BE2C (cell line): Measurements from ENCODE around the gene SSB.

ENCODE experiments used
- DNase-seq: peaks from one replicate; pipeline ENCODE4 v3.0.0-alpha.2; 2020
- H3K27me3 ChIP-seq: fragments of 250-450 bp; sonication (Bioruptor Pico); 2 replicates; pipeline ENCODE4 v1.5.1; 2020; ENCODE audit warnings: mild to moderate bottlenecking
- H3K36me3 ChIP-seq: fragments of 250-450 bp; sonication (Bioruptor Pico); 2 replicates; pipeline ENCODE4 v1.5.1; 2020; ENCODE audit warnings: mild to moderate bottlenecking
- H3K4me1 ChIP-seq: fragments of 250-450 bp; sonication (Bioruptor Pico); 2 replicates; pipeline ENCODE4 v1.5.1; 2020
- H3K4me3 ChIP-seq: 2 replicates; pipeline ENCODE4 v1.5.1; 2011; ENCODE audit warnings: low read depth, low read length
- H3K9me3 ChIP-seq: fragments of 250-450 bp; sonication (Bioruptor Pico); 2 replicates; pipeline ENCODE4 v1.5.1; 2020
- TF ChIP-seq, protein P1 (sequence below): IDR thresholded peaks from 2 replicates; pipeline ENCODE4 v1.5.1; 2012; ENCODE audit warnings: mild to moderate bottlenecking, low read depth, low read length

Gene SSB

GRCh38 chr2:169768262-169768995 lies 30.2 kb upstream of the SSB start:
- H3K4me3 ChIP-seq = no peak overlapping the region
- H3K9me3 ChIP-seq = no peaks in the 10 kb centered on the region
- TF ChIP-seq, protein P1, sequence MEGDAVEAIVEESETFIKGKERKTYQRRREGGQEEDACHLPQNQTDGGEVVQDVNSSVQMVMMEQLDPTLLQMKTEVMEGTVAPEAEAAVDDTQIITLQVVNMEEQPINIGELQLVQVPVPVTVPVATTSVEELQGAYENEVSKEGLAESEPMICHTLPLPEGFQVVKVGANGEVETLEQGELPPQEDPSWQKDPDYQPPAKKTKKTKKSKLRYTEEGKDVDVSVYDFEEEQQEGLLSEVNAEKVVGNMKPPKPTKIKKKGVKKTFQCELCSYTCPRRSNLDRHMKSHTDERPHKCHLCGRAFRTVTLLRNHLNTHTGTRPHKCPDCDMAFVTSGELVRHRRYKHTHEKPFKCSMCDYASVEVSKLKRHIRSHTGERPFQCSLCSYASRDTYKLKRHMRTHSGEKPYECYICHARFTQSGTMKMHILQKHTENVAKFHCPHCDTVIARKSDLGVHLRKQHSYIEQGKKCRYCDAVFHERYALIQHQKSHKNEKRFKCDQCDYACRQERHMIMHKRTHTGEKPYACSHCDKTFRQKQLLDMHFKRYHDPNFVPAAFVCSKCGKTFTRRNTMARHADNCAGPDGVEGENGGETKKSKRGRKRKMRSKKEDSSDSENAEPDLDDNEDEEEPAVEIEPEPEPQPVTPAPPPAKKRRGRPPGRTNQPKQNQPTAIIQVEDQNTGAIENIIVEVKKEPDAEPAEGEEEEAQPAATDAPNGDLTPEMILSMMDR = no peak
- H3K4me1 ChIP-seq = no peaks in the 10 kb centered on the region
- H3K36me3 ChIP-seq = no peaks in the 10 kb centered on the region
- no peaks in the 10 kb centered on the region for H3K27me3 ChIP-seq
- no peak for DNase-seq

GRCh38 chr2:169771021-169771420 lies 27.6 kb upstream of the SSB start:
- Histone ChIP-seq H3K4me1 (no peaks in the 10 kb centered on the region), H3K36me3 (no peaks in the 10 kb centered on the region), H3K9me3 (no peaks in the 10 kb centered on the region), H3K27me3 (no peaks in the 10 kb centered on the region), H3K4me3 (no peak overlapping the region)
- TF ChIP-seq, protein P1 = no peak
- DNase-seq = no peak

GRCh38 chr2:169771612-169772011 lies 27.1 kb upstream of the SSB start:
- no peak overlapping the region for H3K4me3 ChIP-seq
- H3K9me3 ChIP-seq = no peaks in the 10 kb centered on the region
- no peak for DNase-seq
- no peaks in the 10 kb centered on the region for H3K4me1 ChIP-seq
- H3K36me3 ChIP-seq = no peaks in the 10 kb centered on the region
- H3K27me3 ChIP-seq = no peaks in the 10 kb centered on the region
- TF ChIP-seq, protein P1 = no peak

GRCh38 chr2:169772651-169773050 lies 26.0 kb upstream of the SSB start:
- H3K27me3 ChIP-seq = no peaks in the 10 kb centered on the region
- H3K9me3 ChIP-seq = no peaks in the 10 kb centered on the region
- DNase-seq = no peak
- TF ChIP-seq, protein P1 = no peak
- H3K4me3 ChIP-seq = no peak overlapping the region
- H3K4me1 ChIP-seq = no peaks in the 10 kb centered on the region
- no peaks in the 10 kb centered on the region for H3K36me3 ChIP-seq

DNA sequence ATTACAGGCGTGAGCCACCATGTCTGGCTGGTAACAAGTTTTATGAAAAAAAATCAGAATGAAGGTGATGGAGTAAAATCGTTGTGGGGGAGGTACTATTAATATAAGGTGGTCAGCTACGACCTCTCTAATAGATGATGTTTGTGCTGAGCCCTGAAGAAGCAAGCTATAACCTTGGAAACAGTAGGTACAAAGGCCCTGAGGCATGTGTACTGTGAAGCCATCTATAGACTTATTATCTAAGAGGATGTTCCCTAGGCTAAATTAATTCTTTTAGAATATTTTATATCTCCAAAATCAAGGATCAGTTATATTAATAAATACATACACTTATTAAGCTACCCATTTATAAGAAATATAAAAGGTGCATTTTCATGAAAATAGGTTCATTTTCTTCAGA lies 23.3 kb upstream of the SSB start:
- Histone ChIP-seq H3K36me3 (no peaks in the 10 kb centered on the region), H3K4me3 (no peak overlapping the region), H3K4me1 (no peaks in the 10 kb centered on the region), H3K27me3 (no peaks in the 10 kb centered on the region), H3K9me3 (no peaks in the 10 kb centered on the region)
- no peak for DNase-seq
- TF ChIP-seq, protein P1 = no peak

- no peak for DNase-seq
- TF ChIP-seq, protein P1 = no peak
- H3K36me3 ChIP-seq = no peaks in the 10 kb centered on the region
- no peaks in the 10 kb centered on the region for H3K27me3 ChIP-seq
- H3K4me1 ChIP-seq = no peaks in the 10 kb centered on the region
- H3K4me3 ChIP-seq = no peak overlapping the region
- H3K9me3 ChIP-seq = no peaks in the 10 kb centered on the region
Measured at GRCh38 chr2:169775765-169776164, 22.9 kb upstream of the SSB start.
